NOMO-1 treated with DMSO at 0.1 percent for 48 hours (cell line): Measurements from ENCODE around the gene ACAA1.
"Not testable (repeated sequence)": the region's sequence is repeated elsewhere in the genome, so short reads cannot be mapped to it uniquely, and the experiment has no call there.

Source experiments
- DNase-seq: peaks from one replicate; lab custom pipeline; 2025; ENCODE audit not compliant: unreplicated experiment; lab: John Stamatoyannopoulos, UW

Gene ACAA1

DNA sequence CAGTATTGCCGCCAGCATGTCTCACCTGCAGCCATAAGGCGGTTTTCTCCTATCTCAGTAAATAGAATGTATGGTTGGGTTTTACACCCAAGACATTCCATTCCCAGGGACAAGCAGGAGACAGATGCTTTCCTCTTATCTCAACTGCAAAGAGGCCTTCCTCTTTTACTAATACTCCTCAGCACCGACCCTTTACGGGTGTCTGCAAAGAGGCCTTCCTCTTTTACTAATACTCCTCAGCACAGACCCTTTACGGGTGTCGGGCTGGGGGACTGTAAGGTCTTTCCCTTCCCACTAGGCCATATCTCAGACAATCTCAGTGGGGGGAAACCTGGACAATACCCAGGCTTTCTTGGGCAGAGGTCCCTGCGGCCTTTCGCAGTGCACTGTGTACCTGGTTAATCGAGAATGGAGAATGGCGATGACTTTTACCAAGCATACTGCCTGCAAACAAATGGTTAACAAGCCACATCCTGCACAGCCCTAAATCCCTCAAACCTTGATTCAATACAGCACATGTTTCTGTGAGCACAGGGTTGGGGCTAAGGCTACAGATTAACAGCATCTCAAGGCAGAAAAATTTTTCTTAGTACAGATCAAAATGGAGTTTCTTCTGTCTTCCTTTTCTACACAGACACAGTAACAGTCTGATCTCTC is 1.2 kb downstream of the ACAA1 start:
- DNase-seq = peak; percentile 61

DNA sequence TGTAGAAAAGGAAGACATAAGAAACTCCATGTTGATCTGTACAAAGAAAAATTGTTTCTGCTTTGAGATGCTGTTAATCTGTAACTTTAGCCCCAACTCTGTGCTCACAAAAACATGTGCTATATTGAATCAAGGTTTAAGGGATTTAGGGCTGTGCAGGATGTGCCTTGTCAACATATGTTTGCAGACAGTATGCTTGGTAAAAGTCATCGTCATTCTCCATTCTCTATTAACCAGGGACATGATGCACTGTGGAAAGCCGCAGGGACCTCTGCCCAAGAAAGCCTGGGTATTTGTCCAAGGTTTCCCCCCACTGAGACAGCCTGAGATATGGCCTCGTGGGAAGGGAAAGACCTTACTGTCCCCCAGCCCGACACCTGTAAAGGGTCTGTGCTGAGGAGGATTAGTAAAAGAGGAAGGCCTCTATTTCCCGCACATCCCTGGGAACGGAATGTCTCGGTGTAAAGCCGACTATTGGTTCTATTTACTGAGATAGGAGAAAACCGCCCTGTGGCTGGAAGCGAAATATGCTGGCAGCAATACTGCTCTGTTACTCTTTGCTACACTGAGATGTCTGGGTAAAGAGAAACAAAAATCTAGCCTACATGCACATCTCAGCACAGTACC is 2.3 kb downstream of the ACAA1 start:
- not testable (repeated sequence) for DNase-seq

DNA sequence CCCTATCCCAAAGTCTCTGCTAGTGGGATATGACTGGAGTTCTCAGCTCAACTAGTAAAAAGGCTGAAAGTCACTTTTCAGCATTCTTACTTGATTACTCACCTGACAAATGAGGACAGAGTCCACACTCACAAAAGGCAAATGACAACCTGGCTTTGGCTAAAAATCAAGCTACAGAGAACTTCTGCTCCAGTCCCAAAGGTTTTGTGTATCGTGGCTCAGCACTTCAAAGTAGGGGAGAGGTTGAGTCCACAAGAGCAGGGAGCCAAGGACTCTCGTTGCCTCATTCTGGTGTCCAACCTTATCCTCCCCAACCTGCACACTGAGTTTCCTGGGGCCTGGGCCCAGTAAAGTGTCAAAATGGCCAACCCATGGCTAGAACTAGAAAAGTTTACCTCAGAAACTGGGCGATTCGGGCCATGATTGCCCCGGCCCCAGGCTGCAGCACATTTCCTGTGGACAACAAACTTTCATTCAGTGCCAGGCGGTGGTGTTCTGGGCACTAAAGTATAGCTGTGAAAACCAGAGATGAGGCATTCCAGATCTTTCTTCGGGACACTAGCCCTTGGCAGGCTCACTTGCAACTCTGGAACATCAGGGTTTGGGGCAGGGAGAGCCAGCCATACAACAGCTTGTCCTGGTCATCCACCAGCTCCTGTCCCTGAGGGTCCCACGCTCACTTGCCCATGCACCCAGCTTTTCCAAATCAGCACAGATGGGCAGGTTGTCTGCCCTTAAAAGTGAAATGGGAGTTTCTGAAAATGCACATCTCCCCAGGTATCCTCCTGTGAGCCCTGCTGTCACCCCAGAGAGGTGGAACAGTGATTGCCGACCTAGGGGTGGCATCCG is 3.1 kb downstream of the ACAA1 start:
- no peak for DNase-seq

DNA sequence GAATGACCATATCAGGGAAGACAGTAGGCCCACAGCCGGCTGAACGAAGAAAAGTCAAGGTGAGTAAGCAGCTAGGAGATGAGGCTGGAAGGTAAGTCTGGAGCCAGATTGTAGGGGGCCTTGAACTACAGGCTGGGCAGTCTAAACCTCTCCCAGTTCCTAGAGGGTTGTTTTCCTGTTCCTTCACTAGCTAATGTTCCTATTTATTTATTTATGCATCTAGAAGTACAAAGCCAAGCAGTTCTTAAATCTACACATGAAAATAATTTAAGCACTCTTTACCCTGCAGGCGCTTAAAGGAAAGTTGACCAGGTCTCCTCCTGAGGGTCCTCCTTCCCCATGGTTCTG is 3.7 kb downstream of the ACAA1 start:
- no peak for DNase-seq

DNA sequence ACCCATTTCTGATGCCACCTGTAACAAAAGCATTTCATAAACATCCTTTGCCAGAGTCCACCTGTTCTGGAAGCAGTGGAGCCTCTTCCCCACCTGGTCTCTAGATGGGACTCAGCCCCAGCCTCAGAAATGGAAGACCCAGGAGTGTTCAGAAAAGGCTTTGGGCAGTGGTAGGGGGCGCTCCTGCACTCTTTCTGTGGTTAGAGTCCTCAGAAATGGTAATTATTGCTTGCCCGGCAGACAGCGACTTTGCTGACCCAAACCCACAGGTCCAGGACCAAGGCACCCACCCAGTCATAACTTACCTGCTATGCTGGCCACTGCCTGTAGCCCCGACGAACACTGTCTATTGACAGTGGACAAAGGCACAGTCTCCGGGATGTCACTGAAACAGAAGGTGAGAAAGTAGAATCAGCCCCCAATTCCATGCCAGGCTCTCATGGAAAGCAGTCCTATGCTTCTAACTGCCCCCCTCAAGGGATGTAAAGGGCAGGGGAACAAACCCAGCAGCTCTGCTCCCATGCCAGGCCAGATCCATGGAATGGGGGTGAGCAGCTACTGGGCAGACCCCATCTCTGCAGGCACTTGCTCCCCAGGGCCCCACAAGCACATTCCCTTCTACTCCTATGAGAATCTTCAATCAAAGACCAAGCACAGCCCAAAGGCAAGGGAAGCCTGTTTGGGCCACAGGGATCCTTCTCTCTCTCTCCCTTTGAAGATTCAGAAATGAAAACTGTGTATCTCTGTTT is 5.1 kb downstream of the ACAA1 start:
- peak; percentile 37 for DNase-seq

DNA sequence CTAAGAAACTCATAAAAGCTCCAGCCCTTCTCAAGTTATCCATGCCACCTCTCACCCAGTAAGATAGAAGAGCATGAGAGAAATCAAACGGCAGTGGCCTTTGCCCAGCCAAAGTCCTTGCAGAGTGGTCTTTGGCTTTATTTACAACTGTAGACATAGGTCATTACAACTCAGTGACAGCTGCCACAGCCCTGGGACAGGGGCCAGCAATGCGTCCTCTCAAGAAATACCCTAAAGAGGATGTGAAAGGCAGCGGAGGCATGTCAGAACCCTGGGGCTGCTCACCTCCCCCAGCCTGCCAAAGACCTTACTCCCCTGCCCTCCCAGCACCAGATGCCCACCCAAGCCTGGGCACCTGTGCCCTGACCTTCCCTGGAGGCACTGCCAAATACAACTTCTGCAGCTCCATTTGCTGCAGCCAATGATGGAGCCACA is 6.3 kb downstream of the ACAA1 start:
- DNase-seq = no peak

DNA sequence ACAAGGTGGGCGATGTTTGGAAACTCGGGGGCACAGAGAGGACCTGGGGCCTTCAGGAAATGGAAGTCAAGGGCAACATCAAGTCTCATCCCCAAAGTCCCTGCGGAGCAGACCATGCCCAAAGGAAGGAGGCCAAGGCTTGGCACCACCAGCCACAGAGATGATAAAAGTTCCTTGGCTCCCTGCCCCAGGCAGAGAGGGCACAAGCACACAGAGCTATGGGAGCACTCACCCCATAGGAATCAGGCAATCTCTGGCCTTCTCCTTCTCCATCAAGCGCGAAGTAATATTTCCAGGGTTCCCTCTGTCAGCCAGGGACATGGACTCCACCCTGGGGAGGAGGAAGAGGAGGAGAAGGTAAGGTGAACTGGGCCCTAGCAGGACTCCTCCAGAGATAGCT is 7.9 kb downstream of the ACAA1 start:
- DNase-seq = no peak

DNA sequence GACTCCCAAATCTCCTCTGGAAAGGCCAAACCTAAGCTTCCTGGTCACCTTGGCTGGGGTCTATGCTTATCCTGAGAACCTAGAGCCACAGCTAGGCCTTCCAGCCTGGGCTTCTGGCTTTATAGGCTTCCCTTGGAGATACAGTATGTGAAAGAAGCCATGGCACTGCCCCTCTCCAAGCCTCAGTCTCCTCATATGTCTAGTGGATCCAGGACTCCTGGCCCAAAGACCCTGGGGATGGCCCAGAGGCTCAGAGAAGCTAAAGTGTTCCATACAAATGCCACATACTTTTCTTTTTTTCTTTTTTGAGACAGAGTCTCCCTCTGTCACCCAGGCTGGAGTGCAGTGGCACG is 8.6 kb downstream of the ACAA1 start:
- no peak for DNase-seq

DNA sequence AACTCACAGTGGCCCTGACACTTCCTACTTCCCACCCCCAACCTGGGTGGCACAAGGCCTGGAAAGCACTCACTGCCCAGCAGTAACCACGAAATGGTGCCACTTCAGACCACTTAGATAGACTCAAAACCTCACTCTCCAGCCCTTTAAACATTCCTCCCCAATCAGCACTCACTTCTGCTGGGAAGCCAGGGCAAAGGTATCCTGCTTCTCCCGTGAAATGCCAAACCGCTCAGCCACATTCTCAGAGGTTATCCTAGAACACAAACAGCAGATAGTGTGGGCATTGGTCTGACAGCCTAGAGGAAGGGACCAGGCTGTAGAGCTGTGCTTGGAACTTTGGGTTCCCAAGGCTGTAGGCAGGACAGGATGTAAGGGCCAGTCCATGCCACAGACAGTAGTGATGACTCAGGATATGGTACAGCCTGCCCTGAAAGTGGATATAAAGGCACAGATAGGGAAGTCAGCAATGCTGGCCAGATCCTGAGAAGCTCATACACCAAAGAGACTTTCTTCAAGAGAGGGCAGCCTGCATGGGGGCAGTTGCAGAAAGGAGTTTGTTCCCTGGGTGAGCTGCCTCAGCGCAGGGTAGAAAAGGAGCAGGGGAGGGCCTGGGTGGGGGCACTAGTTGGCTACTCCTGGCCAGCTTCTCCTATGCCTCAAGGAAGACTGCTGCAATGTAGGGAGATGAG is 9.2 kb downstream of the ACAA1 start:
- no peak for DNase-seq

DNA sequence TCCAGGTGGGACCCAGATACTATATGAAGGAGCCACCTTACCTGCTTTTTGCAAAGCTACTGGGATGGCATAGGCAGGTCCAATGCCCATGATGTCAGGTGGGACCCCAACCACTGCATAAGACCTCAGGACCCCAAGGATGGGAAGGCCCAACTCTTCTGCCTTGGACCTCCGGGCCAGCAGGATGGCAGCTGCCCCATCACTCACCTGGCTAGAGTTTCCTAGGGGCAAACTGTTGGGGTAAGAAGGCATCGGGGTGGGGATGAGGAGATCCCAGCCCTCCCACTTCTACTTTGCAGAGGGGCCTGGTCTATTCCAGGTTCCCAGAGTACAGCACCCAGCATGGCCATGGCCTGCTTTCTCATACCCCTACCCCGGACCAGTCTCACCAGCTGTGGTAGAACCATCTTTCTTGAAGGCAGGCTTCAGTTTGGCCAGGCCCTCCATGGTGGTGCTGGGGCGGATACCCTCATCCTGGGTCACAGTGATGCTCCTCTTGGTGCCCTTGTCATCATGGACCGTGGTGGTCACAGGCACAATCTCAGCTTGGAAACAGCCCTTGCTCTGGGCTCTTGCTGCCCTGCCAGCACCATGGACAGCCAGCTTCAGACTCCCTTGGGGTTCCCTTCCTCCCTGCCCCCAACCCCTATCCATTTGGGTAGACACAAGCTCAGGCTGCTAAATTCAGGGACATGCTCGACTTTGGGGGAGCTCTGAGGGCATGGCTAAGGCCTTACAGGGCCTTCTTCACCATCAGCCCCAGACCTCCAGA is 10.6 kb downstream of the ACAA1 start:
- no peak for DNase-seq

DNA sequence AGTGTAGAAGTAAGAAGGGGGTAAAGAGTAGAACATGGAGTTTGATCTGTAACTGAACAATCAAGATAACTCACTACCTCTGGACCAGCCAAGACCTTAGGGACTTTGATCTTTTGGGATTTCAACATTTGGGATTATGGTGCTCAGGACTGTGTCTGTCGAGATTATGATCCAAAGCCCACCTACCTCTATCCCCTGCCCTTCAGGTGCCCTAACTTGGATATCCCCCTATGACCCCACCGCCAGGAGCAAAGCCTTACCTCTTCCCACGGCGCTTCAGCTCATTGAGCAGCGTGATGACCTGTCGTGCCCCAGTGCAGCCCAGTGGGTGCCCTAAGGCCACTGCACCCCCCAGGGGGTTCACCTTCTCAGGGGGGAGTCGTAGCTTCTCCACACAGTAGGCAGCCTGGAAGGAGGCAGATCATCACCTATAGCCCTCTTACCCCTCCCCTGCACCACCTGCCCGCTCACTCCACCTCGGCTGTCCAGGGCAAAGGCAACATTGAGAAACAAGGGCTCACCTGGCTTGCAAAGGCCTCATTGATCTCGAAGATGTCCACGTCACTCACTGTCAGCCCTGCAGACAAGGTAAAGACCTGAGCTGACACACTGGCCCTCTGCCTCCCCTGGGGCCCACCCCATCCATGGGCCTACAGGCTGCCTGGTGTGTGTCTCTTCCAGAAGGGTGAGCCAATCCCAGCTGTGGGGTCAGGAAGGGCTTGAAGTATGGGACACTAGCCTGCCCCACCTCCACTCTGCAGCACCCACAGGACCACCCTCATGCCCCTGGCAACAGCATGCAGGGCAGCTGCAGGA is 11.4 kb downstream of the ACAA1 start:
- no peak for DNase-seq

DNA sequence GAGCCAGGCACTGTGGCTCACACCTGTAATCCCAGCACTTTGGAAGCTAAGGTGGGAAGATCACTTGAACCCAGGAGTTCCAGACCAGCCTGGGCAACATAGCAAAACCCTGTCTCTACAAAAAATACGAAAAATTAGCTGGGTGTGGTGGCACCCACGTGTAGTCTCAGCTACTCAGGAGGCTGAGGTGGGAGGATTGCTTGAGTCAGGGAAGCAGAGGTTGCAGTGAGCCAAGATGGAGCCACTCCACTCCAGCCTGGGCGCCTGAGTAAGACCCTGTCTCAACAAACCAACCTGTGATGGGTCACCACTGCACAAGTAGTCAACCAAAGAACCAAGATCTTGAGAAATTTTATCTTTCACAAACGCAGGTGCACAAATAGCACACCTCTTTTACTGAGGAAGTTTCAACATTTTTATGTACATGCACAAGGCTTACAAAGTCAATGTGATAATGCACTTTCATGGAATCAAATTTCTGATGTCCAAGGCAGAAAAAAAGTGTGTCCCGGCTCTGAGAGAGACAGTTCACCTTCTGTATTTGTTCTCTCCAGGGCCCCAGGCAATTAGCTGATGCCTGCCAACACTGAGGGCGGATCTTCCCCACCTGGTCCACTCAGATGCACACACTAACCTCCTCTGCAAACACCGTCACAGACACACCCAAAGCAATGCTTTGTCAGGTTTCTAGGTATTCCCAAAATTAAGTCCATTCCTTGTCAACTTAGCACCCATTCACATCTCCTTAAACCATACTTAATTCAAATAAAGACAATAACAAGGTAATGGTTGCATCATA is 12.4 kb downstream of the ACAA1 start:
- no peak for DNase-seq

DNA sequence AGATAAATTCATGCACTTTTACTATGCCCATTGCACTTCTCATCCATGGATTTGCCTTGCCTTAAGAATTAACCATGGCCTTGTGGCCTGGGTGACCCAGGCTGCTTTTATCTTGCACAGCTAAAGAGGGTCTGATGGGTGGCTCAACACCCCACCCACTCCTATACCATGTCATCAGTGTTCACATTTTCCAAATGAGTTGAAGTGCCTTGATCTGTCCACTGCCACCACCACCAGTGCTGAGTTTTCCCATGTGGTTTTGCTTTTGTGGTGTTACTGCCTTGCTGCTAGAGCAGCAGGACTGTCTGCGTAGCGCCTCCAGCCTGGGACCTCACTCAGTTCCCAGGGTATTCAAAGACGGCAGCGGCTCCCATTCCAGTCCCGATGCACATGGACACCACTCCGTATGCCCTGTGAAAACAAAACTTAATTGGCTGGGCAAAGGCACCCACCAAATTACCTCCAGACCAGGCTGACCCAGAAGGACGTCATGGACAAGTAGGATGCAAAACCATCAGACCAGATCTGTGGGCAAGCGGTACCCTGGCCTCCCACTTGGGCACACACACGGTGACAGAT is 14.1 kb downstream of the ACAA1 start:
- DNase-seq = no peak

DNA sequence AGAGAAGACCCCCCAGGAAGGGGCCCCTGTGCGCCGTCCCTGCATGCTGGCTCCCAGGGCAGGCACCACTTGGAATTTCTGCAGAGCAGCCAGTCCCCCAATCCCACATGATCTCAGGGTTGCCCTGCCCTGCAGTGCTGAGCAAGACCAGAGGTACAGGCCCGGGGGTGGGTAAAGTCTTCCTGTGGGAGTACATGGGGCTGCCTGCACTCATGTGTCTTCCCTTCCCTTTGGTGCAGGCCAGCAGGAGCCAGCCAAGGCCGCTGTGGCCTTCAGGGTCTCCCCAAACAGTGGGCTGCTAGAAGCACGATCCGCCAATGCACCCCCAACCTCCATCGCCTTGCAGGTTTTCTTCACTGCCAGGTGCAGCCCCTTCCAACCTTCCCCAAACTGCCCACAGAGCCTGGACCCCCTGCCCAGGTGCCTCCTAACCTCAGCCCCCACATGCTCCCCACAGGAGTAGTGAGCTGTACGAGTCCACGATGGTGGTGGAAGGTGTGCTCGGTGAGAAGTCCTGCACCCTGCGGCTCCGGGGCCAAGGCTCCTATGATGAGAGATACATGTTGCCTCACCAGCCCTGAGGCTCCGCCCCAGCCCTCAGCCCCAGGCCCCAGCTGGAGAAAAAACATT is 15.0 kb downstream of the ACAA1 start:
- DNase-seq = no peak

DNA sequence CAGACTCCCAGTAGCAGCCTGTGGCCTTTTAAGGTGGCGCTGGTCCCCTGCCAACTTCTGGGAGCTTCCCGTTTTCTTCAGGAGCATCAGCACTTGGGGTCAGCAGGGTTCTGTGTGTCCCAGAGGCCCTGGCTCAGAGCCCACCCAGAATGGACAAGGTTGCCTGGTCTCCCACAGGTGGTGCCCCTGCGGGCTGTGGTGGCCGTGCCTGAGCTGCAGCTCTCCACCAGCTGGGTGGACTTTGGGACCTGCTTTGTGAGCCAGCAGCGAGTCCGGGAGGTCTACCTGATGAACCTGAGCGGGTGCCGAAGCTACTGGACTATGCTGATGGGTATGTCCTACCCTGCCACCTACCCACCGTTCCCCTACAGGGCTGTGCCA is 15.5 kb downstream of the ACAA1 start:
- no peak for DNase-seq

DNA sequence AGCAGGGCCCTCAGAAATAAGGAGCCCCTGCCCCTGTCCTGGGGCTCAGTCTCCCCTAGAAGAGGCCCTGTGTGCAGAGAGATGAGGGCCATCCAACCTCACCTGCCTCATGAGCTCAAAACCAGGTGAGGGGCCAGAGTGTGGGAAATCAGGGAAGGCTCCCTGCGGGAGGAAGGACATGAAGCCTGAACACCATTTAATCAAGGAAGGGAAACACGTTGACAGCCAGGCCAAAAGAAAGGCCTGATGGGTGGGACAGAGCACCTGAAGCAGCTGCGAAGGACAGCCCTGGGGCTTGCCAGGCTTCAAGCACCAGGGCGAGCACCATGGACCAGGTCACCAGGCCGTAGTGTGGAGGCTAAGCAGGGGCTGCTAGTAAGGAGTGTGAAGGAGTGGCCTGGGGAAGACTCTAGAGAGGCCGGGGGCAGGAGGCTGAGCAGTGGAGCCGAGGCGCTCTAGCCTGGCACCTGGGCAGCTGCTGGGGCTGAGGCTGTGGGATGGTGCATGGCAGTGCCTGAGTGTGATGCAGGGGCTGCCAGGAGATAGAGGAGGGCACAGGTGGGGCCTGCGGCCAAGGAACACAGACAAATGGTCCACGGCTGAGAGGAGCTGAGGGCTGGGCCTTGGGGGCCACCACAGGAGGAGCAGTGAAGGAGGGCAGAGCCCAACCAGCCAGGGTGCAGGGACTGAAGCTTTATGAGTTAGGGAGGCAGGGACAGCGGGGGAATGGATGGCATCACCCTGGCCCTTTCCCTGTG is 16.1 kb downstream of the ACAA1 start:
- DNase-seq = no peak
